GM19452 (cell line): ENCODE data around the gene TBXA2R.
"Not testable (repeated sequence)": the region's sequence is repeated elsewhere in the genome, so short reads cannot be mapped to it uniquely, and the experiment has no call there.

ENCODE experiments used
- ATAC-seq: cut with Tn5 transposase; IDR thresholded peaks from one replicate; pipeline ENCODE4 v1.9.1; 2021; ENCODE audit not compliant: unreplicated experiment

Gene TBXA2R

DNA sequence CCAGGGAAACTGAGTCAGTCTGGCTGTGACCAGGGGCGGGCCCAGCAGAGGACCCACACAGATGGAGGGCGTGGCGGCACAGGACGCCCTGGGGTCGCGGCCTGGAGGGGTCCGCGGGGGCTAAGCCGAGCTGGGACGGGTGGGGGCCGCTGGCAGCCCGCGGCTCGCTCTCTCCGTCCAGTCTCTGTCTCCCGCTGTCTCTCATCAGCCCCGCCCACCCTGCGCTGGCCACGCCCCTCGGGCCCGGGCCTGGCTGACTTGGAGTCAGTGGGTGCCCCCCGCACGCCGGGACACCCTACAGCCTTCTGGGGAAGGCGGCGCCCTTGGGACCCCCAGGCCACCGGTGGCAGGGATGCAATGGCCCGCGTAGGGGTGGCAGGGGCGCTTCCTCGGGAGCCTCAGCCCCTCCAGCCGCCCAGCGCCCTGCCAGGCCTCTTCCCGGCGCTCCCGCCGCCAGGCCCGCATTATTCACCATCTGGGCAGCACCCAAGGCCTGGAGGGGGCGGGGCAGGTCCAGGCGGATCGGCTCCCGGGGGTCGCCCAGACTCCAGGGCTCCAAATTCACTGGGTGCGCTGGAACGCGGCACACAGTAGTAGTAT lies at the start of gene TBXA2R:
TSS of gene TBXA2R (minus strand) at position 186 of the 600 bp plus-strand sequence. CDS start 6,241 bp downstream, outside the sequence.
- no peak for ATAC-seq

DNA sequence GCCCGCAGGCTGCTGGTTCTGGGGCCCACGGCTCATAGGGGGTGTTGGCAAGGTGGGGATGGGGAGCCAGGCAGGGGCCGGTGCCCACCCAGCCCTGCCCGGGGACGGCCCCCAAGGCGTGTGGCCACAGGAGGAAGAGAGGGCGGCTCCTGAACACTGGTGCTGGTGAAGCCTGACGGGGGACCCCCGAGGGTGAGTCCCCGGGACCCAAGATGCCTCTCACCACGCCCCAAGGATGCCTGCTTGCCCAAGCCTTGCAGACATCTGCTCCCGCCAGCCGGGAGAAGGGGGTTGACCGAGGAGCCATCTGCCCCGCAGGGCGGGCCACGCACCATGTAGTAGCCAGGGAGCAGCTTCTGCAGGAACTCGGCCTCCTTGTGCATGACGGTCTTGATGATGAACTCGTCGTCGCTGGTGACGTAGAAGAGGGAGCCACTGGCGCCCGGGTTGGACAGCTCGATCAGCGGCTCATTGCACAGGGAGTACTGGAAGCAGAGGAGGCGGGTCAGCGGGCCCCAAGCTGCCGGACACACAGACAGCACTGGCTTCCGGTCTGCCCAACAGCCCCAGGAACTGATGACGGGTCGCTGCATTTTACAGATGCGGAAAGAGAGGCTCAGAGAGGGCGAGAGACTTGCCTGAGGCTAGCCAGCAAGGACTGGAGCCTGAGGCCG lies 49.5 kb upstream of the TBXA2R start:
- ATAC-seq = no peak

GRCh38 chr19:3655402-3656072 lies 48.9 kb upstream of the TBXA2R start:
- no peak for ATAC-seq

GRCh38 chr19:3653865-3654513 lies 47.3 kb upstream of the TBXA2R start:
- ATAC-seq = no peak

DNA sequence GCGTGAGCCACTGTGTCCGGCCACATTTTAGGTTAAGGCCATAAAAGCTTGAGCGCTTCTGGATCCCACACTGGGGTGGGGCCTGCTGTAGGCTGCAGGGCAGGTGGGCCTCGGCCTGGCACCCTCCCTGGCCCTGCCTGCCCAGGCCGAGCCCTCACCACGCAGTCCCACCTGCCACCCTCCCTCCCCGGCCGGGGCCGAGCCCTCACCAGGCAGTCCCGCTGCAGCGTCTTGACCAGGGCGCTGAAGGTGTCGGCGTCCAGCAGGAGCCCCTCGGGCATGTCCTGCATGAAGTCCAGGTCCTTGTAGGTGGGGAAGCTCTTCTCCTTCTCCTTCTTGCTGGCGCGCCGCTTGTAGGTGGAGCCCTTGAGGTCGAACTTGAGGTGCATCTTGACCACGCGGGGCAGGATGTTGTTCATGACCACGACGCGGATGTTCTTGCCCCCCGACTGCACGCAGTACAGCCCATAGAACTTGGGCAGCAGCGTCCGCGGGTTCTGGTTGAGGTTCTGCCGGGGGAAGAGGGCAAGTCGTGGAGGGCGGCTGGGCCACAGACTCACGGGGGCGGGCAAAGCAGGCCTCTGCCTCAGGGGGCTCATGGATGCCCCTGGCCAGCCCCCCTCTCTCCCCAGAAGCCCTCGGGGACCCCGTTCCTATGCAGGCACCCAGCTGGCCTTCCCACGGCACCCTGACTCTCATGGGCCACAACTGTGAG lies 46.6 kb upstream of the TBXA2R start:
- ATAC-seq = no peak

- ATAC-seq = no peak
These were observed 45.7 kb upstream of the TBXA2R start for GRCh38 chr19:3652422-3652821.

DNA sequence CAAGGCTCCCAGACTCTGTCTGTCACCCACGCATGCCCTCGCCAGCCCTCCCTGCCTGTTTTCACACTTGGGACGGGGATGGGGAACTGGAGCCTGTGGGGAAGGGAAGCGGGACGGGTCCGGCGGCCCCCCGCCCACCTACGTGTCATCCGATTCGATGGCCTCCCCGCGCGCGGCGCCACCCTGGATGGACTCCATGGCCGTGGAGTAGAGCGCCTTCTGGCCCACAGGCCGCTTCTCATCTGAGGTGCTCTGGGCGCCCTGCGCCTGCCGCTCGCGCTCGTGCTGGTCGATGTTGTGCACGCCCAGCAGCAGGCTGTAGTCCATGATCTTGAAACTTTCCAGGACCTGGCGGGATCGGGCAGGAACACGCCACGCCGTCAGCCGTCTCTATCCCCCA lies 45.0 kb upstream of the TBXA2R start:
- ATAC-seq = no peak

DNA sequence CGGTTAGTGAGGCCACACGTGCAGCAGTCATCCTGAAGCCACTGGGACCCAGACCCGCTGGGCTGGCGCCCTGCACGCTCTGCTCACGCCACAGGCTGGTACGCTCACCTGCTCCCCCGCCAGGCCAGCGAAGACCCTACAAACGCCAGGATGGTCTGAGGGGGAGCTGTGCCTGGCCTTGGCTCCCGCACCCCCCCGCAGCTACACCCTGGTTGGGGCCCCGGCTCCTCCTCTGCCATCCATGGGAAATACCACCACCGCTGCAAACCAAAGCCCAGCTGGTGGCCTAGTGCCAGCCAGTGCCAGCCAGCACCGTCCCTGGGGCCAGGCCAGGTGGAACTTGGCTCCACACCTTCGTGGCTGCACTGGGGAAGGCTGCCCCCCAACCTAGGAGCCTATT lies 43.2 kb upstream of the TBXA2R start:
- ATAC-seq = no peak

GRCh38 chr19:3648037-3648905 lies 41.6 kb upstream of the TBXA2R start:
- no peak for ATAC-seq

GRCh38 chr19:3647102-3647501 lies 40.4 kb upstream of the TBXA2R start:
- ATAC-seq = not testable (repeated sequence)

DNA sequence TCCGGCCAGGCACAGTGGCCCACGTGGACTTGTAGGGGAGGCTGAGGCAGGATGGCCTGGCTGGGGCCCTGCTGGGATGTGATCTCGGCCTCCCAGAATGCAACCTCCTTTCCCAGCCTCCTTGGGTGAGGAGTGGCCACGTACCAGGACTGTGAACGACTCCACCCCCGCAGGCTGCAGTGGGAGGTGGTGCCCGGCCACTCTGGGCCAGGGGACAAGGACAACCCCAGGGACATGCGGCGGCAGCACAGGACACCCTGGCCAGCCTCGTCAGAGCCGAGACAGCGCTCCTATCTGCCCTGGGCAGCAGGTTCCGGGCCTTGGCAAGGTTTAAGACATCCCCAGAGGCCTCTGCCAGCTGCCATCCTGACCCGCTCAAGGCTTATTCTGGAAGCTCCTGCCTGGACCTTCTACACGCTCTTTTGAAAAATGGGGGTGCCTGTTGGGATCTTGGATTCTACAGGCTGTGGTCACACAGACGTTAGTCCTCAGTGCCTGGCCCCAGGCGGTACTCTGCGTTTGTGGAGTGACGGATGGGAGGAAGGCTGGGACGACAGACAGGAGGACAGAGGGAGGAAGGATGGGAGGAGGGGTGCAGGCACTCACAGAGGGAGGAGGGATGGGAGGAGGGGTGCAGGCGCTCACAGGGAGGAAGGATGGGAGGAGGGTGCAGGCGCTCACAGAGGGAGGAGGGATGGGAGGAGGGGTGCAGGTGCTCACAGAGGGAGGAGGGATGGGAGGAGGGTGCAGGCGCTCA lies 39.8 kb upstream of the TBXA2R start:
- ATAC-seq = no peak

GRCh38 chr19:3645726-3646125 lies 39.1 kb upstream of the TBXA2R start:
- no peak for ATAC-seq

DNA sequence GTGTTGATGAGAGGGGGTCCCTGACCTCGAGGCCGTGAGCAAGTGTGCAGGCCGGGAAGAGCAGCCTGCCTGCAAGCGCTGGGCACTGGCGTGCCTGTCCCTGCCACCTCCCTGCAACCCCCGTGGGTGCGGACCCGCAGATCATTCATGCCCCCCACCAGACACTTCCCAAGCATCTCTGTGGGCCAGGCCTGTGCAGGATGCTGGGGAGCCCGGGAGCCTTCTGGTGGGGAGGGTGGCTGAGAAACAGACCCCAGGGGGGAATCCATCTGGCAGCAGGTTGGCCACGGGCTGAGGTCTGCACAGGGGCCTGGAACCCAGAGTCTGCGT lies 38.4 kb upstream of the TBXA2R start:
- no peak for ATAC-seq

DNA sequence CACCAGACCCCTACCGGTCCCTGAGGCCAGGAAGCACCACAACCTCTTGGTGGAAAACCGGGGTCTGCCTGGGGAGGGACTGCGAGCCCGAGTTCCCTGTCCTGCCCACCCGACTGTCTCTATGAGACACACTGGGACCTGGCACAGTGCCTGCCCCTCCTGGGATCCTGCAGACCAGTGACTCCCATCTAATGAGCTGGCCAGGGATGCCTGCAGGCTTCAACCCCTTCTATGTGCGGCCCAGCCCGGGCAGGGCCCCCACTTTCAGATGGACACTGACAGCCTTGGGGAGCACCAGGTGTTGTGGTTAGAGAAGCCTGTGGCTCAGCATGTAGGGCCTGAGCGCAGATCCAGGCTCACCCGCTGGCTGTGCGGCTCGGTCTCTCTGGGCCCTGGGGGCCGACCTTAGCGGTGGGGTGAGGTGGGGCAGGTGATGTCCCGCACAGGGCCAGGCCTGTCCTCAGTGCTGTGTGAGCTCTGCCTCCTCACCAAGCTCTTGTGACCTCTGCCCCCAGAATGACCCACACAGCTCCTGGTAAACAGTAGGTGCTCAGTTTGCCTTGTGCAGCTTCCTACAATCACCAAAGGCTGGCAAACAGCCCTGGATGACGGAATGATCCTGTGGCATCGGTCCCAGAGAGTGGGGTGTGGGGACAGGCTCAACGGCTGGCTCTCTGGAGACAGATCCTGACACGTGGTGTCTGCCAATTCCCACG lies 37.8 kb upstream of the TBXA2R start:
- ATAC-seq = no peak

DNA sequence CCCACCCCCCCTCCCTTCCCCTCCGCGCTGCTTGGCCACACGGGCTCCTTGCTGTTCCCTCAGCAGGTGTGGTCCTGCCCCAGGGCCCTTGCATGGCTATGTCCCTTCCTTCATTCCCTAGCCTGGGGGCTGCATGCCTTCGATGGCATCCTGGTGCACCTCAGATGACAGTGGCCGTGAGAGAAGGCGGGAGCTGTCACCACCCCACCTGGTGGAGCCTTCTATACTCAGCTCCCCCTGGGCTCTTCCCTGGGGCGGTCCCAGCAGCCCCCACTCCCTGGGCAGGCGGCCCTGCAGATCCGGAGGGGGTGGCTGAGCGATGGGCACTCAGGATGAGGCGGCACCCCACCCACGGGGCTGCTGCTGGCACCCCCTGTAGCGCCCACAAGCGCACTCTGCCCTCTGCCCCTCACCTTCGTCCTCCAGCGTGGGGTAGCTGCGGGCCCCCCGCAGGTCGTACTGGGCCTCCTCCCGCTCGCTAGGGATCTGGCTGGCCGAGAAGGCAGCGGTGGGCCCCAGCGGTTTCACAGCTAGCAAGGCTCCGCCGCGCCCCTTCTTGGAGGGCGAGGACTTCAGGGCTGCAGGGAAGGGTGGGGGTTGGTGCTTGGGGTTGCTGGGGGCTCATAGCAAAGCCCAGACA lies 37.1 kb upstream of the TBXA2R start:
- ATAC-seq = no peak

GRCh38 chr19:3642987-3643673 lies 36.5 kb upstream of the TBXA2R start:
- no peak for ATAC-seq

GRCh38 chr19:3642296-3642695 lies 35.6 kb upstream of the TBXA2R start:
- no peak for ATAC-seq
